NOMO-1 (cell line): Measurements from ENCODE around the gene PRXL2A.
"Not testable (repeated sequence)": the region's sequence is repeated elsewhere in the genome, so short reads cannot be mapped to it uniquely, and the experiment has no call there.

Source experiments
- DNase-seq, 2 experiments: peaks; one replicate each; lab custom pipeline; 2025; ENCODE audit not compliant: unreplicated experiment in 2 of 2; lab: John Stamatoyannopoulos, UW

The PRXL2A gene, protein sequence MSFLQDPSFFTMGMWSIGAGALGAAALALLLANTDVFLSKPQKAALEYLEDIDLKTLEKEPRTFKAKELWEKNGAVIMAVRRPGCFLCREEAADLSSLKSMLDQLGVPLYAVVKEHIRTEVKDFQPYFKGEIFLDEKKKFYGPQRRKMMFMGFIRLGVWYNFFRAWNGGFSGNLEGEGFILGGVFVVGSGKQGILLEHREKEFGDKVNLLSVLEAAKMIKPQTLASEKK

DNA sequence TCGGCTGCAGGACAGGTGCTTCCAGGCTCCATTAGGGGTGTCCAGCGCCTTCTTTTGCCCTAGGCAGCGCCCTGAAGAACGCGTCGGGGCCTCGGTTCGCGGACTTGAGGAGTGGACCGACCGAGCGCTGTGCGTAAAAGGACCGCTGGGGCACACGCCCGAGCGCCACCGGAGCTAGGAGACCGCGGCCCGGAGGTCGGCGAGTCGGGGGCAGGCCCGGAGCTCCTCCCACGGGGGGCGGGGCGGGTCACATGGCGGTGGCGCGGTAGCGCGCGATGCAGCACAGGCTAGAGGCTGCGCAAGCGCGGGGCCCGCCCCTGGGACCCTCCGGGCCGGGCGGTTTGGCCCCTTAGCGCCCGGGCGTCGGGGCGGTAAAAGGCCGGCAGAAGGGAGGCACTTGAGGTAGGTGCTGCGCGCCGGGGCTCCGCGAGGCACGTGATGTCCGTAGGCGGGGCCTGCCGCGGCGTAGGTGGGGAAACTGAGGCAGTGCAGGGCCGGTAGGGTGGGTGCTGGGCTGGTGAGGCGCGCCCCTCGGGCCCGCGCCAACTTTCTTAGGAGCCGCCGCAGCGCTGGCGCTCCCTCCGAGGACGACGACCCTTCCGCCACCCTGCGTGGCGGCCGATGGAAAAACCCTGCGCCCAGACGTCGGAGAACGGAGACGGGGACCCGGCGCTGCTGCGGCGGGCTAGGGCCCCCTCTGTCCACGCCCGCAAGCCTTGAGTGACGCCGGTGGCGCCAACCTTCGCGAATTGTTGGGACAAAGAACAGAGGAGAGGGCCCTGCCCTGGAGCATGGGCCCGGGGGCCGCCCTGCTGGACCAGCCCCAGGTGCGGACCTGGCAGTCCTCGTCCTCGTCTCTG is at the start of gene PRXL2A:
PRXL2A (plus strand) TSS at position 310 of the 860 bp plus-strand sequence. CDS start 11,917 bp downstream, outside the sequence.
- peak; percentile 57 to 83 for DNase-seq

- DNase-seq = not testable (repeated sequence)
Measured at GRCh38 chr10:80358925-80359324, 49.4 kb upstream of the PRXL2A start.

DNA sequence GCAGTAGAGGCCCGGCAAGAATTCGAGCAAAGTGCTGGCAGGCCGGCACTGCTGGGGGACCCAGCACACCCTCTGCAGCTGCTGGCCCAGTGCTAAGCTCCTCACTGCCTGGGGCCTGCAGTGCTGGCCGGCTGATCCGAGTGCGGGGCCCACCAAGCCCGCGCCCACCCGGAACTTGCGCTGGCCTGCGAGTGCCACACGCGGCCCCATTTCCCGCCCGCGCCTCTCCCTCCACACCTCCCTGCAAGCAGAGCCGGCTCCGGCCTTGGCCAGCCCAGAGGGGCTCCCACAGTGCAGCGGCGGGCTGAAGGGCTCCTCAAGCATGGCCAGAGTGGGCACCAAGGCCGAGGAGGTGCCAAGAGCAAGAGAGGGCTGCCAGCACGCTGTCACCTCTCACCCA is 48.7 kb upstream of the PRXL2A start:
- DNase-seq = no peak

DNA sequence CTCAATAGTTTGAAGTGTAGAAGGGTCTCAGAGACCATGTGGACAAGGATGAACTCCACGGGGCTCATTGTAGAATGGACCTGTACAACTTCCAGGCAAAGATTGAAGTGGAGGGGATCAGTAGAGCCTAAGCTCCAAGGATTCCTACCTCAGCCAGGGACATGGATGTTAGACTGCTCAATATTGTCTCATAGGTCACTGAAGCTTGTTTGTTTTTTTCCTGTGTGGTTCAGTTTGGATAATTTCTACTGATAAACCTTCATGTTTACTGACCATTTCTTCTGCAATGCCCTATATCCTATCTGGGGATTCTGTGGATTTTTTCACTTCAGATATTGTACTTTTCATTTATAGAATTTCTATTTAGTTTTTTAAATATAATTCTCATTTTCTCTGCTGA is 42.8 kb upstream of the PRXL2A start:
- DNase-seq = no peak

- DNase-seq = no peak
Measured at GRCh38 chr10:80371467-80371866, 36.9 kb upstream of the PRXL2A start.

GRCh38 chr10:80372675-80373074 is 35.7 kb upstream of the PRXL2A start:
- DNase-seq = no peak

DNA sequence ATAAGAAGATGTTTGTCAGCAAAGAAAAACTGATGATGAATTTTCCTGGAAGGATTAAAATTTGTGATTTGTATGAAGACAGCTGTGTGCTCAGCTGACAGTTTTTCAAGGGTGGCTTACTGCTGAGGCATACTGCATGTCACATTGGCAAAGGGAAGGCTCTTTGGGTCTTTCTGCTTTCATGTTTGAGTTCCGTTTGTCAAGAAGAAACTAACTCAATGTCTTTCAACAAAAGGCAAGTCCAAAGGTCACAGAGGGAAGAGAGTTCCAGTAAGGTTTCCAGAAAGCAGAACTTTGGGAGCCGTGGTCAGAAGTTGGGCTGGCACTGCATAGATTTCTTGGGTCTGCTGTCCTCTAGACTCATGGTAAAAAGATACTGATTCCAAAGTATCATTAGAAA is 34.8 kb upstream of the PRXL2A start:
- DNase-seq = peak in 1 of 2 experiments; percentile 37

DNA sequence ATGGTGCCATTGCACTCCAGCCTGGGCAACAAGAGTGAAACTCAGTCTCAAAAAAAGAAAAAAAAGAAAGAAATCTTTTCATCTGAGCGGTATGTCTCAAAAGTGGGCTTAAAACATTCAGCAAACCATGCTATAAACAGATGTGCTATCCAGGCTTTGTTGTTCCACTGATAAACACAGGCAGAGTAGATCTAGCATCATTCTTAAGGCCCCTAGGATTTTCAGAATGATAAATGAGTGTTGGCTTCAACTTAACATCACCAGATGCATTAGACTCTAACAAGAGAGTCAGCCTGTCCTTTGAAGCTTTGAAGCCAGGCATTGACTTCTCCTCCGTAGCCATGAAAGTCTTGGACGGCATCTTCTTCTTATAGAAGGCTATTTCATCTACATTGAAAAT is 28.6 kb upstream of the PRXL2A start:
- no peak for DNase-seq

GRCh38 chr10:80380185-80380584 is 28.2 kb upstream of the PRXL2A start:
- no peak for DNase-seq

DNA sequence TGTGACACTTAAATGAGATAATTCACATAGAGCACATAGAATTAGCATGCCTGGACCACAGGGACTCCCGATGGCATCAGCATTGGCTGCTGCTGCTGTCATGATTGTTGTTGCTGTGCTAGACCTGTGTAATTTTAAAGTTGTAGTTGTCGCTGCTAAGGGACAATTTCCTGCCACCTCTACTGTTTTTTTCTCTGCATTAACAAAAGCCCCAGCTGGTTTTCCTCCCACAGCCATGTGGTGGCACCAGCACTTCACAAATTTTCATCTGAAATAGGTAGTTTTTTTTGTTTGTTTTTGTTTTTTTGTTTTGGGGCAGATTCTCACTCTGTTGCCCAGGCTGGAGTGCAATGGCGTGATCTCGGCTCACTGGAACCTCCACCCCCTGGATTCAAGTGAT is 25.4 kb upstream of the PRXL2A start:
- peak in 1 of 2 experiments; percentile 22 for DNase-seq

GRCh38 chr10:80390740-80391139 is 17.6 kb upstream of the PRXL2A start:
- no peak for DNase-seq

DNA sequence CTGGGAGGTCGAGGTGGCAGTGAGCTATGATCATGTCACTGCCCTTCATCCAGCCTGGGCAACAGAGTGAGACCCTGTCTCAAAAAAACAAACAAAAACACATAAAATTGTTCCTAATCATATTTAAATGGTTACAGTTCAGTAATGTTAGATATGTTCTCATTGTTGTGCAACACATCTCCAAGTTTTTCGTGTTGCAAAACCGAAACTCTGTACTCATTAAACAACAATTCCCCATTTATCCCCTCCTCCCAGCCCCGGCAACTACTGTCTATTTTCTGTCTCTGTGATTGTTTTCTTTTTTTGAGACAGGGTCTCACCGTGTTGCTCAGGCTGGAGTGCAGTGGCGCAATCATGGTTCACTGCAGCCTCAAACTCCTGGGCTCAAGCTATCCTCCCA is 16.1 kb upstream of the PRXL2A start:
- DNase-seq = peak in 1 of 2 experiments; percentile 63

DNA sequence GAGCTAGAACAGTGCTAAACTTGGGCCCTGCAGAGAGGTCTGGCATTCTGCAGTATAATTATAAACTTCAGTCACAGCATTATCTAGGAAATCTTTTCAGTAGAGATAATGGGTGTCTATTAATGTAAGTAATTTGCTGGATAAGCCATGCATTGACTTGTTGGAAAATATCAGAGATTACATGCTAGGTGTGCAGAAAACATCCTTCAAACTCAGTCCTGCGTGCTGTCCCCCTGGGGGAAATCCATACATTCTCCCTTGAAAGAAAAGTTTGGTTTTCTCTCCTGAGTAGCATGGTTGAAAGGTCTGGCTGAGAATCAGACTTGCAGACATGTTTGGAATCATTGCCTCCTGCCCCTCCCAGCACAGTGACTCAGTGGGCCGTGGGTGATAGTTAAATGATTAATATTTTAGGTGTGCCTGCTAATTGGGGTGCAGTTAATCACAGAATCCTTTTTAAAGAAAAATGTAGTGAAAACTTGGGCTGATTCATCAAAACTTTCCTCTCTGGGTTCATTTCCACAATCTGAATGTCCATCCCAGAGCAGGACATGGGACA is 13.9 kb upstream of the PRXL2A start:
- no peak for DNase-seq

- DNase-seq = no peak
Measured at GRCh38 chr10:80397014-80397413, 11.3 kb upstream of the PRXL2A start.

- no peak for DNase-seq
Measured at GRCh38 chr10:80400136-80400804, 8.1 kb upstream of the PRXL2A start.

- no peak for DNase-seq
Measured at GRCh38 chr10:80405035-80405434, 3.3 kb upstream of the PRXL2A start.

GRCh38 chr10:80405626-80406025 is 2.7 kb upstream of the PRXL2A start:
- DNase-seq = no peak

DNA sequence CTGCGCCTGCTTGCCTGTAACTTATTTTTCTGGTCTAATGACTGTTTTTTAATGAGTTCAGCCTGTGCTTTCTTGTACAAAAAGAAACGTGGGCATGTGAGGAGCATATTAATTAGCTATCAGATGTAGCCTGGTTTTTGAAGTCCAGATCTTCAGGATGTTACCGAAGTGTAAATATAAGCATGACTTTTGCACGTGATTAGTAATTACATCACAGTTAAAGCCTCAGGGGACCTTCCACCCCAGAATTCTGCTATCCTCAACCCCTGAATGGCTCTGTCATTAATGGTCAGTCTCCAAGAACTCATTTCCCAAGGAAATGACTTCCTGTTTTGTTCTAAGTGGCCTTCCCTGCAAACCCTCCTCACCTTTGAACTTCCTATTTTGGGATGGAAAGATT is 2.1 kb upstream of the PRXL2A start:
- DNase-seq = no peak

- no peak for DNase-seq
Measured at GRCh38 chr10:80407812-80408241, 524 bp upstream of the PRXL2A start.

- no peak for DNase-seq
Measured at GRCh38 chr10:80409121-80409520, 770 bp downstream of the PRXL2A start.

- no peak for DNase-seq
Measured at GRCh38 chr10:80410122-80410521, 1.8 kb downstream of the PRXL2A start.
